HTERT RPE-1 (cell line): Measurements from ENCODE around the gene TBC1D9B.

ENCODE experiments used
- in situ Hi-C: fragments of 300-500 bp; cut with MboI; formaldehyde crosslinking; loops from 4 replicates; pipeline ENCODE4 v1.14.3; 2020; ENCODE audit warnings: low sequenced_read_pairs

The TBC1D9B gene

GRCh38 chr5:179870952-179871351 lies 36.7 kb downstream of the TBC1D9B start:
- in situ Hi-C loops, result no loop called here

GRCh38 chr5:179870403-179870903 lies 37.2 kb downstream of the TBC1D9B start:
- in situ Hi-C loops, result no loop called here

DNA sequence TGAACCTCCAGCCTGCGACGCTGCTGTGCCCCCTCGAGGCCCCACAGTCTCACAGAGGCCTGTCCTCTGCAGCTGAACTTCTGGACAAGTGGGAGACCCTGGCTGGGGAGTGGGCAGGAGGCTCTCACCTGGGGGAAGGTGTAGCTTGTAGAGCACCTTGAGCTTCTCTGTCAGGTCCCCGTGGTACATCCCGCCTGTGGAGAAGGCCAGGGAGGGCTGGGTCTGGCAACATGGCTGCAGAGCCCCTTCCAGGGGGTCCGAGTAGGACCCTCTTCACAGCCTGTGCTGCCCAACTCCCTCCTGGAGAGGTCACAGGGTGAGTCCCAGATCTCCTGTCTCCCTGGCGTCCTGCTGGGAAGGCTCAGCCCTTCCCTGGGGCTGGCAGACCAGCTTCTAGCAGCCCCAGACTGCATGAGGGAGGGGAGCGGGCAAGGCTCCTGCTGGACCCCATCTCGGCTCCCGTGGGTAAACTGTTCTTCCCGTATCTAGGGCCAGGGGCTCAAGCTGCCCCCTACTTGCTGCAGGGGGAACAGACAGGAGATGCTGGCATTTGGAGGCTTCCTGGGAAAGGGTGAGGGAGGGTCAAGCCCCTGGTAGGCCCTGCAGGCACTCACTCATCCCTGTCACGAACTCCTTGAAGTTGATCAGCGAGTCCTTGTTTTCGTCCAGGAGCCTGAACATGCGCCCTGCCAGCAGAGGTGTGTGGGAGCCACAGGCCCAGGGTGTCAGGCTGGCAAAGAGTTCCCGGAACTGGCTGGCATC lies 37.9 kb downstream of the TBC1D9B start:
- in situ Hi-C loops, result no loop called here

GRCh38 chr5:179869101-179869500 lies 38.6 kb downstream of the TBC1D9B start:
- in situ Hi-C loops, result no loop called here

DNA sequence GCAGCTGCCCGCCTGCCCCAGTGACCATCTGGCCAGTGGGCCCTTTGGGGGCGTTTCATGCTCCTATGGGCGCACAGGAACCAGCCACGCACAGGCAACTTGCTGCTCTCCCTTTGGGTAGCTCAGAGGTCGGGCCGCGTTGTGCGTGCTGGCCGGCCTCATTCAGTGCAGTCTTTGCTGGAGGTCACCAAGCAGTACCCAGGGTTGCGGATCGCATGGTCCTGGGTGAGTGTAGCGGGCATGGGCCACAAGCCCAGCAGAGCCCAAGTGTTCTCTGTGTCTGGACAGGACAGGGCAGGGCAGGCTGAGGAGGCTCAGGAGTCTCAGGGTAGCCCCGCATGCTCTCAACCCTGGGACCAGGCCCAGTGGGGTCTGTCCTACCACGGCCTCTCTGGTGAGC lies 39.2 kb downstream of the TBC1D9B start:
- in situ Hi-C loops, result no loop called here

DNA sequence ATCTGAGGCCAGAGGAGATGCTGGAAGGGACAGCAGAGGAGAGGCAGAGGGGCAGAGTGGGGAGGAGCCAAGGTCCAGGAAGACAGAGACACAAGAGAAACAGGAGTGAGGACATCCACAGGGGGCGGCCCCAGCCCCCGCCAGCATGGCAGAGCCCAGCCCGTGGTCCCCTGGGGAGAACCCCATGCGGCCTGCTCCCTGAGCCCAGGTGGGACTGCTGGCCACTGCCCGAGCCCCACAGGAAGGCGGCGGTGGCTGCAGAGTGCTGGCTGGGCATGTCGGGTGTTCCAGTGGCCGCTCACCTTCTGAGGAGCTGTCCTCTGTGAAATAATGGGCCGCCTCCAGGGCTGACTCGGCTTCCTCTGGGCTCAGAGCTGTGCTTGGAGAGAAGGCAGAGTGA lies 40.2 kb downstream of the TBC1D9B start:
- in situ Hi-C loops, result no loop called here

- in situ Hi-C loops, result no loop called here
These were observed 40.6 kb downstream of the TBC1D9B start for GRCh38 chr5:179867079-179867465.

DNA sequence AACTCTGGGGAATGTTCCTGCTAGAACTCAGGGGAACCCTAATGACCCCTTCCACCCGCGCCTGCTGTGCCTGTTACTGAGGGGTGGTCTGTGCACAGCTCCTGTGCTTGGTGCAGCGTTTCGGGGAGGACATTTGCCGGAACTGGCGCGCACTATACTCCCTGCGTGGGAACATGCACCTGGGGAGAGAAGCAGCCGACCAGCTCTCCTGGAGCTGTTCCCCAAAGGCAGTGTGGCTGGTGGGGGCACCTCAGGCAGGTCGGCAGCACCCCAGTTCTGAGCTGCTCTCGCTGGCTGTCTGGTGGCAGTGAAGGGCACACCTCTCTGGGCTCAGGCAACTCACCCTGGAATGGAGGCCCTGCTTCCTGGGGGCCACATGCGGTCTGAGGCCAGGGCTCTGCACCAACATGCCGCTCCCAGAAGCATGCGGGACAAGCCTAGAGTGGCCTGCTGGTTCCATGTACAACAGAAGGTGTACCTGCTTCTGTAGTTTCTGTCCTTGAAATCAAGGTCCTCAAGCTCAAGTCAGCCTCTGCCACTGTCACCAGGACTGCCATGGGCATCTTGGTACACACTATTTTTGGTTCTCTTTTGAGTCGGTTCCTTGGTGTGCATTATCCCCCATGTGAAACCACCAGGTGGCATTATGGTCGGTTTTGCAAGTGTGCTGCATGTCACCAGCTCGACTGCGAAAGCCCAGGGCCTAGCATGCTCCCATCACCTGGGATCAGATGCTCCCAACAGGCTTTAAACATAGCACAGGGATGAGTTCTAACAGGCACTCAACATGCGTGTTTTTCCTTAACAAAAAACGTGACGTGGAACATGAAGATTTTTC lies 41.2 kb downstream of the TBC1D9B start:
- in situ Hi-C loops, result no loop called here

- in situ Hi-C loops, result no loop called here
These were observed 42.0 kb downstream of the TBC1D9B start for GRCh38 chr5:179865491-179866240.

GRCh38 chr5:179864686-179865085 lies 43.0 kb downstream of the TBC1D9B start:
- in situ Hi-C loops, result no loop called here

- in situ Hi-C loops, result no loop called here
These were observed 44.1 kb downstream of the TBC1D9B start for GRCh38 chr5:179863449-179864085.

DNA sequence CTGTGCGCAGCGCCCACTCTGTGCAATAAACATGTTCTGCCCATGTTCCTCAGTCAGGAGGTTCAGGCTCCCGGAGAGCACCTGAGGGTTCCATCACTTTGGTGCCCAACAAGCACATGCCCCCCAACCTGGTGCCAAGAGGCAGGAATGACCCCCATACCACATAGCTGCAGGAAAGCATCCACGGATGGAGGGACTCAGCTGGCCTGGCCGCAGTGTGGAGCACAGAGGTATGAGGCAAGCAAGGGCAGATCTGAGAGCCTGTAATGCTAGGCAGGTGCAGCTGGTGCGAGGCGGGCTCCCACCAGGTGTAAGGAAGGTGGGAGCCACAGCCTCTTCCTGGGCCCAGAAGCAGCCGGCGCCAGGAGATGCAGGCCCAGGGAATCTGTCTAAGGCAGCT lies 44.8 kb downstream of the TBC1D9B start:
- in situ Hi-C loops, result no loop called here

- in situ Hi-C loops, result no loop called here
These were observed 45.4 kb downstream of the TBC1D9B start for GRCh38 chr5:179862296-179862695.

DNA sequence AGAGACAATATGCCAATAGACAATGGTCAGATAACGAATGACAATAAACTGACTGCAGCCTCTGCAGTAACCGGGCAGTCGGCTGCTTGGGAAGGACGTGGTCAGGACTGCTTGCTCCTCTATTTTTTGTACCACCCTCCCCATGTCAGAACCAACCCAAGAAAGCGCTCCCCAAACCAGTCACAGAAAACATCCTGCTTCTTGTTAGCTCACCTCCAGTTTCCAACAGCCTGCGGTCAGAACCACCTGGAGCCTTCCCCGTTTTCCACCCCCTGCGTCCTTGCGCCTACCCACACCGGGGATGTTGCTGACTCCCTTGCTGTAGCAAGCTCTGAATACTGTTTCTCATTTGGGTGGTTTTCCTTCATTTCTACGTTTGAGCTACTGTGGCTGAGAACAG lies 47.4 kb downstream of the TBC1D9B start:
- in situ Hi-C loops, result no loop called here

GRCh38 chr5:179858586-179859427 lies 48.9 kb downstream of the TBC1D9B start, which contains the start of gene MRNIP:
Gene MRNIP (minus strand): TSS chr5:179858817. CDS start chr5:179858796, 21 bp downstream.
- in situ Hi-C loops, result no loop called here

GRCh38 chr5:179858241-179858585 lies 49.5 kb downstream of the TBC1D9B start:
- in situ Hi-C loops, result no loop called here

- in situ Hi-C loops, result no loop called here
These were observed 53.3 kb downstream of the TBC1D9B start for GRCh38 chr5:179854356-179854755.

DNA sequence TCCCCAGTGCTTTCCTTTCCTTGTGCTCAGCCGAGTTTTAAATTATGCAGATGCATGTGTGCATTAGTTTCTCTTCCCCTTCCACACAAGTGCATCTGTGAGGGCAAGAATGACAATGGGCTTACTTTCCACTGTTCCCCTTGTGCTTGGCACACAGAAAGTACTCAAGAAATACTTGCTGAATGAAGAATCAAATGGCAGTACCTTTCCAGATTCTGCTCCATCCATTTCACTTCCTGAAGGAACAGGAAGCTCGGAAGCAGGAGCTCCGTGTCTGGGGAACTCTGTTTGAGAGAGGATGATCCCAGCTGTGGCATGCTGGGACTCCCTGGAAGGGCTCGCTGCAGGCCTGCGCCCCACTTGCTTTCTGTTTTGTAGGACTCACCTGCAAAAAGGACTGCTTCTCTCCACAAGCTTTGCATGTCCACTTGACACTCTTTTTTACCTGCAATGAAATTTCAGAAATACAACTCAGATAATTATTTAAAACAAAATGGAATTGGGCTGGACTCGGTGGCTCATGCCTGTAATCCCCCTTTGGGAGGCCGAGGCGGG lies 54.6 kb downstream of the TBC1D9B start:
- in situ Hi-C loops, result no loop called here

- in situ Hi-C loops, result no loop called here
These were observed 66.1 kb downstream of the TBC1D9B start for GRCh38 chr5:179841621-179842020.

DNA sequence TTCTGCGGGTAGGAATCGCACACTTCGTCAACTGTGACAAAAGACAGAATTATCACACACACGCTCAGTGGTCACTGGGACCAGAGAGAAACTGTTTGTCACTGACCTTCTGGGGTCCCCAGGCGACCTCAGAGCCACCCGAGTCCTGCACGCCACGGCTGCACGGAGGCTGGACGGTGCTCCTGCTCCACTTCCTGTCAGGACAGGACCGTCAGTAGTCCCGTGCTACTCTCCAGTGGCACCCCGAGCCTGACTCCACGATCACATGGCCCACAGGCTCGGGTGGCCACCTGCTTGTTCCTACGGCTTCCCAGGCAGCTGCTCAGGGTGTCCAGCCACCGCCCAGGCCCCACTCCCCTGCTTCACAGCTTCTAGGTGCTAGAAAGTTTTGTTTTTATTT lies 66.9 kb downstream of the TBC1D9B start:
- in situ Hi-C loops, result no loop called here
